GM12873 (cell line): ENCODE results near the gene LHFPL2.

Source experiments
- CTCF ChIP-seq: IDR thresholded peaks from 2 replicates; pipeline ENCODE4 v1.5.1; 2012; ENCODE audit warnings: low read depth, mild to moderate bottlenecking, moderate library complexity, low read length, control low read depth; ENCODE audit not compliant: insufficient read depth; ENCODE audit errors: missing control alignments

LHFPL2 gene

GRCh38 chr5:78628270-78628992 is 20.1 kb downstream of the LHFPL2 start:
- TF ChIP-seq CTCF = no peak

- TF ChIP-seq CTCF = no peak
Measured at GRCh38 chr5:78627766-78628165, 20.8 kb downstream of the LHFPL2 start.

- peak; percentile 52 for TF ChIP-seq CTCF
Measured at GRCh38 chr5:78627175-78627574, 21.4 kb downstream of the LHFPL2 start.

- no peak for TF ChIP-seq CTCF
Measured at GRCh38 chr5:78626009-78626571, 22.5 kb downstream of the LHFPL2 start.

- no peak for TF ChIP-seq CTCF
Measured at GRCh38 chr5:78624992-78625391, 23.6 kb downstream of the LHFPL2 start.

DNA sequence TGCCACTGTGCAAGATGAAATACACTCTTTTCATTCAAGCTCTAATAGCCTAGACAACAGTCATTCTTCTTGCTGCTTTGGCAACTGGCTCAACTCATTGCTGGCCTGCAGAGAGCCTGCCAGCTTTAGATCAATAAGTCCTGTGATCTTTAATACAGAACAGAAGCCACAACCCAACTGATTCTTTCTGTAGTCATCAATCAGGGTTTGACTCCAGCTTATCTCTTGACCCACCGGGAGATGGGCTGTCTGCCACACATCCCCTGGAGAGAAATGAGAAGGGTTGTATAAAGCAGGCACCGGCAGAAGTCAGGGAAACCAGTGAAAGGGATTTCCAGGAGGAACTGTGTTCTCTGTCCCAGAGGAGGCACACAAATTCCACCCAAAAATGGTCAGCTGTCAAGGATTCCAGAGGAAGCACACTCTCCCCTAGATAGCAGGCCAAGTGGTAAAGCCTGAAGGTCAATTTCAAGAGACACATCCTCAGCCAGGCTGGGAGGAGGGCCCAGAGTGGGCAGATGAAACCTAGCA is 24.5 kb downstream of the LHFPL2 start:
- no peak for TF ChIP-seq CTCF

DNA sequence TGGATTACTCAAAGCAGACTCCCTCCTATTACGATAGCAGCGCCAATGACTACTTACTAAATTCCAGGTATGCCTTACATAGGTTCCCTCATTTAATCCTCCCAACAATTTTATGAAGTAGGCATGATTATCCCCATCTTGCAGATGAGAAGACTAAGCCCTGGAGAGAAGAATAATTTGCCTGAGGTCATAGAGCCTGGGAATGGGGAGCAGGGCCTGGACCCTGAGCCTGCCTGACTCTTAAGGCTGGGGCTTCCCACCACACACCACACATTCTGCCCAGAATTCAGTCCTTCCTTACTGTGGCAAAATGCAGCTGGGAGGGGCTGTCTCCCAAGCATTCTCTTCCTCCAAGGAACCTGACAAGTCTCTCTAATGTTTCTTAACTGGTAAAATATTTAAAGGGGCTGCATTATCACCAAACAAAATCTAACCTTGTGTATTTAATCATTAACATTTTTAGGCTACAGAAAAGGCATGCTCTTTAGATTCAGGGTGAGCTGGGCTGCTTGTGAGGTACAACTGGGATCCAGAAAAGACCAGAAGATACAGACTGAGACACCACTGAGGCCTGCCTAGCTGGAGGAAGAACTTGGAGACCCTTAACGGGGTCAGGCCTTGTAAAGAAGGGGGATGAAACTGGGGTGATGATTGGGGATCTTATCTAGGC is 26.1 kb downstream of the LHFPL2 start:
- no peak for TF ChIP-seq CTCF
